Mesothelial cell of epicardium (in vitro differentiated cells): ENCODE results near the gene TERB1. TPM values are rescaled to one million over a fixed set of nuclear protein-coding genes. Genes with fewer than 3 reads are reported as not detected.

Source experiments
- DNase-seq, 2 experiments: peaks; one replicate each; pipeline ENCODE4 v3.0.0; 2021; ENCODE audit warnings: low spot score in 2 of 2; ENCODE audit not compliant: unreplicated experiment in 2 of 2
- H3K27ac Mint-ChIP-seq: 2 replicates; pipeline ENCODE4 v1.8.0; 2021; ENCODE audit warnings: mixed read lengths
- H3K27me3 Mint-ChIP-seq: 2 replicates; pipeline ENCODE4 v1.8.0; 2021; ENCODE audit warnings: low read depth, mixed read lengths
- H3K36me3 Mint-ChIP-seq: 2 replicates; pipeline ENCODE4 v1.8.0; 2021; ENCODE audit warnings: mixed read lengths
- H3K4me1 Mint-ChIP-seq: 2 replicates; pipeline ENCODE4 v1.8.0; 2021; ENCODE audit warnings: mixed read lengths
- H3K4me3 Mint-ChIP-seq: 2 replicates; pipeline ENCODE4 v1.8.0; 2021; ENCODE audit warnings: mild to moderate bottlenecking, moderate library complexity, mixed read lengths
- H3K9me3 Mint-ChIP-seq: 2 replicates; pipeline ENCODE4 v1.8.0; 2021; ENCODE audit warnings: mixed read lengths
- CTCF ChIP-seq: fragments of 200-600 bp; sonication (generic); IDR thresholded peaks from one replicate; pipeline ENCODE4 v1.5.0; 2021; ENCODE audit warnings: antibody characterized with exemption; ENCODE audit not compliant: unreplicated experiment
- total RNA-seq: library from RNA; stranded (reverse); gene quantifications from 3 replicates; pipeline ENCODE4 v1.2.1, GENCODE V29; 2021

The TERB1 gene
- 0.18 to 0.49 TPM (median 0.34 TPM) in 3 replicates for total RNA-seq

- no peak for DNase-seq
- no peak within 1 kb of the TSS for H3K4me3 Mint-ChIP-seq
- H3K36me3 Mint-ChIP-seq, result peaks cover 27% of the 10 kb centered on the region
- no peaks in the 10 kb centered on the region for H3K27me3 Mint-ChIP-seq
- no peak within 1 kb of the TSS for H3K27ac Mint-ChIP-seq
- no peak for TF ChIP-seq CTCF
- H3K4me1 Mint-ChIP-seq, result no peaks in the 10 kb centered on the region
- H3K9me3 Mint-ChIP-seq, result no peaks in the 10 kb centered on the region
Measured at GRCh38 chr16:66801320-66802105, at the start of gene TERB1. Gene TERB1 (minus strand): TSS chr16:66801584. CDS start chr16:66796798, 4,786 bp downstream.

GRCh38 chr16:66850115-66850815, 48.9 kb upstream of the TERB1 start:
- H3K9me3 Mint-ChIP-seq, result no peaks in the 10 kb centered on the region
- H3K4me3 Mint-ChIP-seq, result no peak overlapping the region
- no peaks in the 10 kb centered on the region for H3K36me3 Mint-ChIP-seq
- TF ChIP-seq CTCF, result no peak
- H3K27me3 Mint-ChIP-seq, result peaks cover 33% of the 10 kb centered on the region
- H3K27ac Mint-ChIP-seq, result no peak overlapping the region
- DNase-seq, result no peak
- no peaks in the 10 kb centered on the region for H3K4me1 Mint-ChIP-seq

- Mint-ChIP-seq H3K4me1 (no peaks in the 10 kb centered on the region), H3K36me3 (no peaks in the 10 kb centered on the region), H3K27me3 (peaks cover 39% of the 10 kb centered on the region), H3K9me3 (no peaks in the 10 kb centered on the region), H3K27ac (no peak overlapping the region), H3K4me3 (no peak overlapping the region)
- TF ChIP-seq CTCF, result no peak
- no peak for DNase-seq
Measured at GRCh38 chr16:66849549-66849948, 48.2 kb upstream of the TERB1 start.

GRCh38 chr16:66849021-66849420, 47.6 kb upstream of the TERB1 start:
- no peaks in the 10 kb centered on the region for H3K9me3 Mint-ChIP-seq
- H3K27me3 Mint-ChIP-seq, result peaks cover 43% of the 10 kb centered on the region
- H3K4me1 Mint-ChIP-seq, result peaks cover under 1% of the 10 kb centered on the region
- H3K36me3 Mint-ChIP-seq, result no peaks in the 10 kb centered on the region
- no peak for DNase-seq
- H3K27ac Mint-ChIP-seq, result no peak overlapping the region
- no peak overlapping the region for H3K4me3 Mint-ChIP-seq
- TF ChIP-seq CTCF, result no peak

- Mint-ChIP-seq H3K4me3 (no peak overlapping the region), H3K27me3 (peaks cover 51% of the 10 kb centered on the region), H3K4me1 (peaks cover 2% of the 10 kb centered on the region), H3K36me3 (no peaks in the 10 kb centered on the region), H3K9me3 (no peaks in the 10 kb centered on the region), H3K27ac (no peak overlapping the region)
- TF ChIP-seq CTCF, result no peak
- DNase-seq, result no peak
Measured at GRCh38 chr16:66848172-66848571, 46.8 kb upstream of the TERB1 start.
